Measurements from ENCODE around the gene TRIM31. TPM values are rescaled to one million over a fixed set of nuclear protein-coding genes. Genes with fewer than 3 reads are reported as not detected.

TRIM31 gene
- total and polyA plus RNA-seq, 10 of the 15 experiments (the other 5 are each of a cell fraction or from before 2014, with no cell fraction given) = 0.09 to 20.5 (median 0.31) TPM; not detected in 3

- TF ChIP-seq TARDBP (IDR thresholded peaks at IDR 0.05; ENCODE audit: borderline replicate concordance) = peak; percentile 76; the same call in 1 of the 2 replicates
- no peak; the same call in 1 of the 2 replicates for TF ChIP-seq PAX5 (IDR thresholded peaks at IDR 0.05; ENCODE audit: borderline replicate concordance, low read depth, low read length)
- TF ChIP-seq CHD2 (IDR thresholded peaks at IDR 0.05; ENCODE audit: borderline replicate concordance, low read depth, low read length) = peak; percentile 77
- TF ChIP-seq SPI1 (IDR thresholded peaks at IDR 0.05; ENCODE audit: borderline replicate concordance, insufficient read depth, low read depth, low read length) = no peak
- peak in 1 of 2 experiments; percentile 88; a peak in 2 of 3 replicates for TF ChIP-seq EGR1 (IDR thresholded peaks at IDR 0.05; ENCODE audit: borderline replicate concordance in 1 of 2, low read depth in 2 of 2, low read length in 2 of 2)
- TF ChIP-seq PML (IDR thresholded peaks at IDR 0.05; ENCODE audit: low read length) = peak; percentile 96
- TF ChIP-seq IRF5 (IDR thresholded peaks at IDR 0.05; ENCODE audit: borderline replicate concordance) = no peak
- TF ChIP-seq ETV6 (conservative IDR thresholded peaks at IDR 0.05 in 1 of 2, IDR thresholded peaks at IDR 0.05 in 1 of 2; ENCODE audit: borderline replicate concordance in 1 of 2, low read depth in 1 of 2) = peak in 1 of 2 experiments; percentile 46; a peak in 1 of 4 replicates
- no peak for TF ChIP-seq KLF5 (IDR thresholded peaks at IDR 0.05; ENCODE audit: partially characterized antibody)
- peak; percentile 28; the same call in 1 of the 2 replicates for TF ChIP-seq RB1 (IDR thresholded peaks at IDR 0.05; ENCODE audit: borderline replicate concordance)
- peak; percentile 73 for TF ChIP-seq SMARCA5 (IDR thresholded peaks at IDR 0.05)
- no peak for TF ChIP-seq KAT2A (conservative IDR thresholded peaks at IDR 0.05; ENCODE audit: control insufficient read depth, low read depth, low read length)
- TF ChIP-seq ASH2L (IDR thresholded peaks at IDR 0.05; ENCODE audit: borderline replicate concordance, low read depth) = 0 out of 2 replicates have a peak, but pooled peaks have one; percentile 29
- peak; percentile 67; the same call in 1 of the 2 replicates for TF ChIP-seq DPF2 (IDR thresholded peaks at IDR 0.05)
- no peak for TF ChIP-seq E2F4 (IDR thresholded peaks at IDR 0.05; ENCODE audit: low read depth, low read length)
- no peak for TF ChIP-seq BACH1 (IDR thresholded peaks at IDR 0.05; ENCODE audit: borderline replicate concordance)
- no peak for TF ChIP-seq CEBPZ (IDR thresholded peaks at IDR 0.05; ENCODE audit: low read depth, low read length)
- TF ChIP-seq NFYA (IDR thresholded peaks at IDR 0.05; ENCODE audit: borderline replicate concordance, low read depth, low read length) = no peak
- peak; percentile 87 for TF ChIP-seq SMAD5 (IDR thresholded peaks at IDR 0.05; ENCODE audit: low read depth)
- no peak for TF ChIP-seq SUPT20H (IDR thresholded peaks at IDR 0.05; ENCODE audit: borderline replicate concordance, control insufficient read depth, low read depth, low read length)
- no peak for TF ChIP-seq RBBP5 (conservative IDR thresholded peaks at IDR 0.05)
These were observed 51.6 kb downstream of the TRIM31 start, which contains the start of gene POLR1H (continued) for GRCh38 chr6:30061092-30061857.

Data from GM12878 (cell line).